ENCODE data around the gene OR10H5. TPM values are rescaled to one million over a fixed set of nuclear protein-coding genes. Genes with fewer than 3 reads are reported as not detected.
"Not testable (repeated sequence)": the region's sequence is repeated elsewhere in the genome, so short reads cannot be mapped to it uniquely, and the experiment has no call there.

The OR10H5 gene
- total RNA-seq, 8 experiments from 2014 or later: 0.08 to 0.90 (median 0.32) TPM; not detected in 3

DNA sequence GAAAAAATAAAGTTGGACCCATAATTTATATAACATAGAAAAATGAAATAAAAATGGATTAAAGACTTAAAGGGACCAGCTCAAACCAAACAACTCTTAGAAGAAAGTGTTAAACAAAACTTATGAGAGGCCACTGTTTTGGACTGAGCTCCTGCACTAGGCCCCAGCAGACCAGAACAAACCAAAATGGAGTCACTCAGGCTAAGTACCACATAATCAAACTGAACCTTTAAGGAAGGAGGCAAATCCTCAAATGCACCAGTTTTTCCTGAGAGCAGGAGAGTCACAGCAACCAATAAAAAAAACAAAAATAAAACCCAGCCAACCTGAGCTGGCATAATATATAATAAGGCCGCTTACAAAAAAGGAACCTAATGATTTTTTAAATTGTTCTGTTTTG, 38.3 kb downstream of the OR10H5 start:
- in situ Hi-C loops (cut with MboI; ENCODE audit: low pct_unique_long_range_greater_than_20kb in 2 of 9, low sequenced_read_pairs in 9 of 9, unreplicated experiment in 9 of 9): no loop called here
- no peak overlapping the region for H3K27ac ChIP-seq
- no peak overlapping the region for H3K4me3 ChIP-seq
- no peaks in the 10 kb centered on the region for H3K4me1 ChIP-seq (replicated peaks in 1 of 2)
- WGBS, 10 experiments: 17 to 100% (median 42%) methylated on average over 1 of the region's 1 CpG; no CpG with 5 or more reads in 2 of the 10 experiments
- no peak for ATAC-seq (replicated peaks in 6 of 8)

DNA sequence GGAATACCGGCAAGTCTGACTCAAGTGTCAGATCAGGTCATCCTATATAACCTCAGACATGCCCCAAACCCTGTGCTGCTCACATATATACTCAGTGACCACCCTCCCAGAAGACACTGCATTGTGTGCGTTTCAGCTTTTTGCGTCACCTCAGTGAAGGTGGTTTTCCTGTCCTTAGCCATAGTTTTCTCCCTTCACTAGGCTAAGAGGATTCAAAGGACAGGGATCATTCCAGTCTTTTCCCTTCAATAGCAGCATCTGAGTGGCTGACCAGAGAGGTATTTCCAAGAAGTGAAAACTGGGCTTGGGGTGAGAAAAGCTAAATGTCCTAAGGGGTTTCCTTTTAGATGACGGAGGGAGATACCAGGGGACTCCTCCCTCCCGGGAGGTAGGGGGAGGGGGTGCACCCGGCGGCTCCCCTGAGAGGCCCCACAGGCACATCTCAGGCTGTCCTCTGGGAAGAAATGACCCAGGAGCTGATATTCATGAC, 40.7 kb downstream of the OR10H5 start:
- Histone ChIP-seq H3K27ac (no peak overlapping the region), H3K4me1 (replicated peaks in 1 of 2) (no peaks in the 10 kb centered on the region), H3K4me3 (no peak overlapping the region)
- ATAC-seq (replicated peaks in 6 of 8): no peak
- in situ Hi-C loops (cut with MboI; ENCODE audit: low pct_unique_long_range_greater_than_20kb in 2 of 9, low sequenced_read_pairs in 9 of 9, unreplicated experiment in 9 of 9): no loop called here
- WGBS, 10 experiments: 11 to 100% (median 80%) methylated on average over 1 to 3 of the region's 7 CpGs; no CpG with 5 or more reads in 3 of the 10 experiments

DNA sequence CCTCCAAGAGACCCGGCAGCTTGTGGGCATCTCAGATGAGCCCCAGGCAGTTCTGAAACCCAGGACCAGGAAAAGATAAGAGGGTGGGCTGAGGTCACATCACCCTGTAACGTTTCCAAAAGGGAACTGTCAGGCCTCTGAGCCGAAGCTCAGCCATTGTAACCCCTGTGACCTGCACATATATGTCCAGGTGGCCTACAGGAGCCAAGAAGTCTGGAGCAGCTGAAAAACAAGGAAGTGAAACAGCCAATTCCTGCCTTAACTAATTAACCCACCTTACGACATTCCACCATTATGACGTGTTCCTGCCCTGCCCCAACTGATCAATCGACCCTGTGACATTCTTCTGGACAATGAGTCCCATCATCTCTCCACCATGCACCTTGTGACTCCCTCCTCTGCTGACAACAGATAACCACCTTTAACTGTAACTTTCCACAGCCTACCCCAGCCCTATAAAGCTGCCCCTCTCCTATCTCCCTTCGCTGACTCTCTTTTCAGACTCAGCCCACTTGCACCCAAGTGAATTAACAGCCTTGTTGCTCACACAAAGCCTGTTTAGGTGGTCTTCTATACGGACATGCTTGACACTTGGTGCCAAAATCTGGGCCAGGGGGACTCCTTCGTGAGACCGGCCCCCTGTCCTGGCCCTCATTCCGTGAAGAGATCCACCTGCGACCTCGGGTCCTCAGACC, 41.3 kb downstream of the OR10H5 start:
- H3K4me3 ChIP-seq; in situ Hi-C loops (cut with MboI; ENCODE audit: low pct_unique_long_range_greater_than_20kb in 2 of 9, low sequenced_read_pairs in 9 of 9, unreplicated experiment in 9 of 9); H3K4me1 ChIP-seq (replicated peaks in 1 of 2); ATAC-seq (replicated peaks in 6 of 8); H3K27ac ChIP-seq: not testable (repeated sequence)
- 0 to 74% (median 43%) methylated on average over 1 to 10 of the region's 13 CpGs; no CpG with 5 or more reads in 2 of the 10 experiments for WGBS, 10 experiments

DNA sequence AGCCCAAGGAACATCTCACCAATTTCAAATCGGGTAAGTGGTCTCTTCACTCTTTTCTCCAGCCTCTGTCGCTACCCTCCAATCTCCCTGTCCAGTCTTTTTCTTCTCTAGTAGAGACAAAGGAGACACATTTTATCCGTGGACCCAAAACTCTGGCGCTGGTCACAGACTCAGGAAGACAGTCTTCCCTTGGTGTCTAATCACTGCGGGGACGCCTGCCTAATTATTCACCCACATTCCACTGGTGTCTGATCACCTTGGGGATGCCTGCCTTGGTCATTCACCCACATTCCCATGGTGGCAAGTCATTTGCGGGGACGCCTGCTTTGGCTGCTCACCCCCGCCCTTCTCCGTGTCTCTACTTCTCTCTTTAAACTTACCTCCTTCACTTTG, 41.8 kb downstream of the OR10H5 start:
- no peak overlapping the region for H3K4me3 ChIP-seq
- in situ Hi-C loops (cut with MboI; ENCODE audit: low pct_unique_long_range_greater_than_20kb in 2 of 9, low sequenced_read_pairs in 9 of 9, unreplicated experiment in 9 of 9): no loop called here
- no peak for ATAC-seq (replicated peaks in 6 of 8)
- H3K27ac ChIP-seq: no peak overlapping the region
- WGBS, 10 experiments: 40 to 100% (median 71%) methylated on average over 1 to 5 of the region's 10 CpGs; no CpG with 5 or more reads in 3 of the 10 experiments
- no peaks in the 10 kb centered on the region for H3K4me1 ChIP-seq (replicated peaks in 1 of 2)

DNA sequence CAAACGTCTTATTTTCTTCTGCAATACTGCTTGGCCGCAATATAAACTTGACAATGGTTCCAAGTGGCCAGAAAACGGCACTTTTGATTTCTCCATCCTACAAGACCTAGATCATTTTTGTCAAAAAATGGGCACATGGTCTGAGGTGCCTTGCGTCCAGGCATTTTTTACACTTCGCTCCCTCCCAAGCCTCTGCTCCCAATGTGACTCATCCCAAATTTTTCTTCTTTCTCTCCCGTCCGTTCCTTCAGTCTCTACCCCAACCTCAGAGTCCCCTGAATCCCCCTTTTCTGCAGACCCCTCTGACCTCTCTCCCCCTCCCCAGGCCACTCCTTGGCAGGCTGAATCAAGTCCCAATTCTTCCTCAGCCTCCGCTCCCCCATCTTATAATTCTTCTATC, 42.3 kb downstream of the OR10H5 start:
- 43 to 83% (median 46%) methylated on average over 1 to 5 of the region's 8 CpGs; no CpG with 5 or more reads in 3 of the 10 experiments for WGBS, 10 experiments
- no peak for ATAC-seq (replicated peaks in 6 of 8)
- H3K4me3 ChIP-seq: no peak overlapping the region
- no peaks in the 10 kb centered on the region for H3K4me1 ChIP-seq (replicated peaks in 1 of 2)
- in situ Hi-C loops (cut with MboI; ENCODE audit: low pct_unique_long_range_greater_than_20kb in 2 of 9, low sequenced_read_pairs in 9 of 9, unreplicated experiment in 9 of 9): no loop called here
- no peak overlapping the region for H3K27ac ChIP-seq

DNA sequence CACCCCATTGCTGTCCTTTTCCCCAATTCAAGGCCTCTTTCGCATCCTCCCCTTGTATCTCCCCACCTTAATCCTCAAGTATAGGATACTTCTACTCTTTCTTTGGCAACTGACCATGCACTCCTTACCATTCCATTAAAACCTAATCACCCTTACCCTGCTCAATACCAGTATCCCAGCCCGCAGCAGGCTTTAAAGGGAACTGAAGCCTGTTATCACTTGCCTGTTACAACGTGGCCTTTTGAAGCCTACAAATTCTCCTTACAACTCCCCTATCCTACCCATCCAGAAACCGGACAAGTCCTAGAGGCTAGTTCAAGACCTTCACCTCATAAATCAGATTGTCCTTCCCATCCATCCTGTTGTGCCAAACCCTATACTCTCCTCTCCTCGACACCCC, 44.2 kb downstream of the OR10H5 start:
- 8 to 65% (median 29%) methylated on average over 1 to 5 of the region's 5 CpGs; no CpG with 5 or more reads in 2 of the 10 experiments for WGBS, 10 experiments
- H3K4me3 ChIP-seq: no peak overlapping the region
- H3K27ac ChIP-seq: no peak overlapping the region
- no peak for ATAC-seq (replicated peaks in 6 of 8)
- in situ Hi-C loops (cut with MboI; ENCODE audit: low pct_unique_long_range_greater_than_20kb in 2 of 9, low sequenced_read_pairs in 9 of 9, unreplicated experiment in 9 of 9): no loop called here
- H3K4me1 ChIP-seq (replicated peaks in 1 of 2): no peaks in the 10 kb centered on the region

DNA sequence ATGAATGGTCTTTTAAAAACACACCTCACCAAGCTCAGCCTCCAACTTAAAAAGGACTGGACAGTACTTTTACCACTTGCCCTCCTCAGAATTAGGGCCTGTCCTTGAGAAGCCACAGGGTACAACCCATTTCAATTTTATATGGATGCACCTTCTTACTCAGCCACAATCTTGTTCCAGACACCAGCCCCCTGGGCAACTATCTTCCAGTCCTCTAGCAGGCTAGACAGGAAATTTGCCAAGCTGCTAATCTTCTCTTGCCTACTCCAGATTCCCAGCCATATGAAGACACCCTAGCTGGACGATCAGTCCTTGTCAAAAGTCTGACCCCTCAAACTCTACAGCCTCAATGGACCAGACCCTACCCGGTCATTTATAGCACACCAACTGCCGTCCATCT, 46.8 kb downstream of the OR10H5 start:
- ATAC-seq (replicated peaks in 6 of 8); H3K4me1 ChIP-seq (replicated peaks in 1 of 2); H3K4me3 ChIP-seq; H3K27ac ChIP-seq; in situ Hi-C loops (cut with MboI; ENCODE audit: low pct_unique_long_range_greater_than_20kb in 2 of 9, low sequenced_read_pairs in 9 of 9, unreplicated experiment in 9 of 9): not testable (repeated sequence)
- 10 to 80% (median 55%) methylated on average over 1 to 3 of the region's 3 CpGs; no CpG with 5 or more reads in 2 of the 10 experiments for WGBS, 10 experiments

DNA sequence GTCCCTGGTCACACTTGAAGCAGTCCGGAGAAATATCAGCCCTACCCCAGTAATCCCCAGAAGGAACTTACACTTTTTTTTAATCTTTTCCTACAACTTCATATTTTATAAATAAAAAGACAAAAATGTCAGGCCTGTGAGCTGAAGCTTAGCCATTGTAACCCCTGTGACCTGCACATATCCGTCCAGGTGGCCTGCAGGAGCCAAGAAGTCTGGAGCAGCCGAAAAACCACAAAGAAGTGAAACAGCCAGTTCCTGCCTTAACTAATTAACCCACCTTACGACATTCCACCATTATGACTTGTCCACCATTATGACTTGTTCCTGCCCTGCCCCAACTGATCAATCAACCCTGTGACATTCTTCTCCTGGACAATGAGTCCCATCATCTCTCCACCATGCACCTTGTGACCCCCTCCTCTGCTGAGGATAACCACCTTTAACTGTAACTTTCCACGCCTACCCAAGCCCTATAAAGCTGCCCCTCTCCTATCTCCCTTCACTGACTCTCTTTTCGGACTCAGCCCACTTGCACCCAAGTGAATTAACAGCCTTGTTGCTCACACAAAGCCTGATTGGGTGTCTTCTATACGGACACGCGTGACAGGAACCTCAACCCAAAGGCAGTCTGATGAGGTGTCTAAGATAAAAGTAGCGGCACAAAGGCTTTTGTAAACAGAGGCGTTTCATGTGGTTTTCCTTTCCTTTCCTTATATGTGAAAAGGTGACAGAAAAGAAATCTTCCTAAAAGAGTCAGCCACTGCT, 48.3 kb downstream of the OR10H5 start:
- 13 to 75% (median 47%) methylated on average over 2 to 9 of the region's 11 CpGs; no CpG with 5 or more reads in 1 of the 10 experiments for WGBS, 10 experiments
- H3K4me1 ChIP-seq (replicated peaks in 1 of 2); H3K27ac ChIP-seq; in situ Hi-C loops (cut with MboI; ENCODE audit: low pct_unique_long_range_greater_than_20kb in 2 of 9, low sequenced_read_pairs in 9 of 9, unreplicated experiment in 9 of 9); ATAC-seq (replicated peaks in 6 of 8): not testable (repeated sequence)
- peak overlapping the region in 2 of 5 donors; percentile 35 to 70 for H3K4me3 ChIP-seq

DNA sequence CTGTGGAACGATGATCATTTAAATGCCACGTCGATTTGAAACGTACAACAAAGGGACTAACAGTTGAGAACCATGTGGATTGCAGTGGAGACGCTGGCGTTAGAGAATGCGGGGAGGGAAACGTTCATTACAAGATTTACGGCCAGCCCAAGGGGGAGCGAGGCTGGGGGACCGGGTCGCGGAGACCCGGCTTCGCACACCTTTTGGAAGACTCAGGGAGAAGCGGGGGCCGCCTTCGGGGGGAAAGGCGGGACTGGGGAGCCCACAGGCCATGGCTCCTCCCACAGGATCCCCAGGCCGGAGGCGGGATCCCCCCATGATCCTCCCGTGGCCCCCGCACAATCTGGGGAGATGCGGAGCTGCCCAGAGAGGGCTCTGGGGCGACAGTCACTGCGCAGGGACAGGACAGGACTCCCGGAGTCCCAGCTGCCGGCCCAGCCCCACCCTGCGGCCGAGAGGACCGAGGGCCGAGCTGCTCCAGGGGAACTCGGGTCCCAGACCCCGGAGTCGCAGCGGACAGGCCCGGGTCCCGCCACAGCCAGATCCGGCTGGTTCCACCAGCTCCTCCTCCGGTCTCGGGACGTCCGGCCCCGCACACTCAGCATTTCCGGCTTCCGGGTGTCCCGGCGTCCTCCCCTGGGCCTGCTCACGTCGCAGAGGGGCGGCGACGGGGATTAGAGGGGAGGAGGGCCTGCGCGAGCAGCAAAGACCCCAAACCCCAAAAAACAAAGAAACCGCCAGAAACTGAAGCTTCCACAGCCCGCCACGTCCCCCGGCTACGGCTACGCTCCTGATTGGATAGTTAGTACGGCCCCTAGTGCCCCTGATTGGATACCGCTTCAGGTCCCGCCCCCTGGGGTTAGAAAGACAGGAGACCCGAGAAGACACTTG, 49.1 kb downstream of the OR10H5 start:
- 0 to 93% (median 8%) methylated on average over 4 to 15 of the region's 65 CpGs; no CpG with 5 or more reads in 3 of the 10 experiments for whole genome bisulfite sequencing, 10 experiments
- H3K27ac ChIP-seq: no peak overlapping the region
- no peaks in the 10 kb centered on the region for H3K4me1 ChIP-seq (replicated peaks in 1 of 2)
- H3K4me3 ChIP-seq: peak overlapping the region in 2 of 5 donors; percentile 35 to 70
- ATAC-seq (replicated peaks in 6 of 8): peak in 5 of 8 experiments; percentile 20 to 97 (median 96)
- in situ Hi-C loops (cut with MboI; ENCODE audit: low pct_unique_long_range_greater_than_20kb in 2 of 9, low sequenced_read_pairs in 9 of 9, unreplicated experiment in 9 of 9): no loop called here

DNA sequence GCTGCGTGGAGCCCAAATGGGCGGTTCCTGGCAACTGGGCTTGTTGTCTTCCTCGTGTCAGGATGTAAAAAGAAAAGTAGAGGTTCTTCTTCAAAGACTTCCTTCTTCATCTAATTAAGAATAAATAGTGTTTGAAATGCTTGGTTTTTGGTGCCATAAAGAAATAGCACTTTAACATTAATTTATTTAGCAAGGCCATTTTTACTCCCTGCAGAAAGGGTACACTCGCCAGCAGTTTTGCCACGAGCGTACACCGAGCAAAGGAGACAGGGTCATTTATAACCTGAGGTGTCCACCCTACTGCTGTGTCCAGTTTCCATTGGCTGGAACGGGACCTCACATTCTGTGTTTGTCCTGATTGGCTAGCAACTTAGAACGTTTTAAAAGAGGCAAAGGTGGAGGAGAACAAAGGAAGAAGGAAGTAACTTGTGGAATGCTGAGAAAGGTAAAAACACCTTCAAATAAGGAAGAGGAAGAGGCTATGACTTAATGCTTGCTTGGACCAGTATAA, 49.8 kb downstream of the OR10H5 start:
- Histone ChIP-seq H3K27ac (no peak overlapping the region), H3K4me3 (peak overlapping the region in 2 of 5 donors; percentile 35 to 70), H3K4me1 (replicated peaks in 1 of 2) (no peaks in the 10 kb centered on the region)
- in situ Hi-C loops (cut with MboI; ENCODE audit: low pct_unique_long_range_greater_than_20kb in 2 of 9, low sequenced_read_pairs in 9 of 9, unreplicated experiment in 9 of 9): no loop called here
- WGBS, 10 experiments: 2 to 88% (median 16%) methylated on average over 1 to 7 of the region's 9 CpGs; no CpG with 5 or more reads in 3 of the 10 experiments
- ATAC-seq (replicated peaks in 6 of 8): peak in 3 of 8 experiments; percentile 14 to 24 (median 20)

DNA sequence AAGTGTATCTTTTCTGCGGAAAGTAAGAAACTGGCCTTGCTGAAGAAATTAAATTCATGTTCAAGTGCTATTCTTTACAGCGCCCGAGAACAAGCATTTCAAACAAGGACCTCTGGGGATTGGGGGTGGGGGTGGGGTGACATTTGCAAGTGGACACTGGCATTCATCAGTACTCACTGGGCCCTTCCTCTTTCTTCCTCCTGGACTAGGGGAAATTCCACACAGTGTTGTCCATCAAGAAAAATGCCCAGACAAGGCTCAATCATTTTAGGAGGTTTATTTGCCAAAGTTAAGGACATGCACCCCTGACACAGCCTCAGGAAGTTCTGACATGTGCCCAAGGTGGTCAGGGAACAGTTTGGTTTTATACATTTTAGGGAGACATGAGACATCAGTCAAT, 50.9 kb downstream of the OR10H5 start:
- H3K4me1 ChIP-seq (replicated peaks in 1 of 2): no peaks in the 10 kb centered on the region
- H3K27ac ChIP-seq: no peak overlapping the region
- ATAC-seq (replicated peaks in 6 of 8): no peak
- H3K4me3 ChIP-seq: no peak overlapping the region
- in situ Hi-C loops (cut with MboI; ENCODE audit: low pct_unique_long_range_greater_than_20kb in 2 of 9, low sequenced_read_pairs in 9 of 9, unreplicated experiment in 9 of 9): no loop called here
- WGBS, 10 experiments: 67 to 100% (median 86%) methylated on average over 1 to 3 of the region's 3 CpGs; no CpG with 5 or more reads in 4 of the 10 experiments

DNA sequence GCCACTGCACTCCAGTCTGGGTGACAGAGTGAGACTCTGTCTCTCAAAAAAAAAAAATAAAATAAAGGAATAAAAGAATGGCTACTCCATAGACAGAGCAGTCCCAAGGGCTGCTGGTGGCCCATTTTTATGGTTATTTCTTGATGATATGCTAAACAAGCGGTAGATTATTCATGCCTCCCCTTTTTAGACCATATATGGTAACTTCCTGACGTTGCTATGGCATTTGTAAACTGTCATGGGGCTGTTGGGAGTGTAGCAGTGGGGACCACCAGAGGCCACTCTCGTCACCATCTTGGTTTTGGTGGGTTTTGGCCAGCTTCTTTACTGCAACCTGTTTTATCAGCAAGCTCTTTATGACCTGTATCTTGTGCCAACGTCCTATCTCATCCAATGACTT, 52.4 kb downstream of the OR10H5 start:
- H3K4me3 ChIP-seq; in situ Hi-C loops (cut with MboI; ENCODE audit: low pct_unique_long_range_greater_than_20kb in 2 of 9, low sequenced_read_pairs in 9 of 9, unreplicated experiment in 9 of 9); H3K27ac ChIP-seq; H3K4me1 ChIP-seq (replicated peaks in 1 of 2); ATAC-seq (replicated peaks in 6 of 8): not testable (repeated sequence)
- 11 to 60% (median 20%) methylated on average over 1 to 4 of the region's 4 CpGs; no CpG with 5 or more reads in 5 of the 10 experiments for WGBS, 10 experiments
